Activated naive CD4-positive, alpha-beta T cell treated with anti-CD3 and anti-CD28 coated beads for 36 hours (primary cell): Measurements from ENCODE around the gene CHAMP1. TPM values are rescaled to one million over a fixed set of nuclear protein-coding genes. Genes with fewer than 3 reads are reported as not detected.
A peak's percentile ranks its signal among the peaks of the same experiment; 100 is the strongest.

ENCODE experiments used
- CTCF ChIA-PET: fragments of 350-600 bp; sonication (Branson Sonifier 250); formaldehyde crosslinking; loops from one replicate; lab custom pipeline; 2021; ENCODE audit warnings: antibody characterized with exemption; lab: Charles Lee
- DNase-seq: peaks from one replicate; pipeline ENCODE4 v3.0.0-alpha.2; 2020
- H3K27ac Mint-ChIP-seq: one replicate; pipeline ENCODE4 v1.8.0; 2021; ENCODE audit warnings: mild to moderate bottlenecking, mixed read lengths
- H3K27me3 Mint-ChIP-seq: one replicate; pipeline ENCODE4 v1.8.0; 2021; ENCODE audit warnings: low read depth, mixed read lengths
- H3K36me3 Mint-ChIP-seq: one replicate; pipeline ENCODE4 v1.8.0; 2021; ENCODE audit warnings: low read depth, mixed read lengths
- H3K4me1 Mint-ChIP-seq: one replicate; pipeline ENCODE4 v1.8.0; 2021; ENCODE audit warnings: low read depth, mixed read lengths
- H3K4me3 Mint-ChIP-seq: one replicate; pipeline ENCODE4 v1.8.0; 2021; ENCODE audit warnings: mild to moderate bottlenecking, moderate library complexity, mixed read lengths
- H3K9me3 Mint-ChIP-seq: one replicate; pipeline ENCODE4 v1.8.0; 2021; ENCODE audit warnings: mixed read lengths
- intact Hi-C: fragments of 100-400 bp; cut with micrococcal nuclease; formaldehyde crosslinking; loops from one replicate; pipeline ENCODE4 v1.15.1; 2023
- total RNA-seq, 2 experiments: library from RNA; stranded (reverse); gene quantifications; one replicate each; pipeline ENCODE4 v1.2.3, GENCODE V29; 2021

CHAMP1 gene
- total RNA-seq, 2 experiments from 2014 or later: 50.6 to 52.6 TPM

GRCh38 chr13:114281351-114282040 is 32.8 kb upstream of the CHAMP1 start, which contains the start of gene UPF3A:
UPF3A (plus strand) TSS chr13:114281601; CDS start chr13:114281640, 39 bp downstream.
- Mint-ChIP-seq H3K27ac (peak within 1 kb of the TSS; percentile 98), H3K27me3 (no peaks in the 10 kb centered on the region), H3K9me3 (no peaks in the 10 kb centered on the region), H3K36me3 (peaks cover 23% of the 10 kb centered on the region), H3K4me3 (peak within 1 kb of the TSS; percentile 91), H3K4me1 (peaks cover 46% of the 10 kb centered on the region)
- intact Hi-C loops: loop anchor here (1.0 kb wide), 1 partner anchor 32 kb away; no protein-coding TSS in a partner anchor
- peak; percentile 94 for DNase-seq
- CTCF ChIA-PET: interaction anchor here (0.6 to 1.0 kb wide), 3 partner anchors 56 to 504 kb away, joined by 3 to 5 read pairs (median 4); no protein-coding TSS in a partner anchor

GRCh38 chr13:114282041-114282670 is 32.1 kb upstream of the CHAMP1 start:
- Mint-ChIP-seq H3K4me3 (peak overlapping the region; percentile 91), H3K9me3 (no peaks in the 10 kb centered on the region), H3K27ac (peak overlapping the region; percentile 89), H3K4me1 (peaks cover 46% of the 10 kb centered on the region), H3K36me3 (peaks cover 29% of the 10 kb centered on the region), H3K27me3 (no peaks in the 10 kb centered on the region)
- intact Hi-C loops: no loop called here
- CTCF ChIA-PET: interaction anchor here (1.0 kb wide), 2 partner anchors 55 to 59 kb away, joined by 3 to 5 read pairs; no protein-coding TSS in a partner anchor
- DNase-seq: peak; percentile 47

- no peaks in the 10 kb centered on the region for H3K27me3 Mint-ChIP-seq
- H3K4me1 Mint-ChIP-seq: peaks cover 43% of the 10 kb centered on the region
- H3K4me3 Mint-ChIP-seq: peak overlapping the region; percentile 13
- intact Hi-C loops: no loop called here
- no peaks in the 10 kb centered on the region for H3K9me3 Mint-ChIP-seq
- DNase-seq: no peak
- peaks cover 33% of the 10 kb centered on the region for H3K36me3 Mint-ChIP-seq
- H3K27ac Mint-ChIP-seq: no peak overlapping the region
- CTCF ChIA-PET: no interaction called here
These were observed 30.7 kb upstream of the CHAMP1 start for GRCh38 chr13:114283576-114283975.

- no peaks in the 10 kb centered on the region for H3K27me3 Mint-ChIP-seq
- no peak overlapping the region for H3K27ac Mint-ChIP-seq
- CTCF ChIA-PET: no interaction called here
- no peak for DNase-seq
- H3K4me1 Mint-ChIP-seq: peaks cover 34% of the 10 kb centered on the region
- peaks cover 37% of the 10 kb centered on the region for H3K36me3 Mint-ChIP-seq
- no peak overlapping the region for H3K4me3 Mint-ChIP-seq
- H3K9me3 Mint-ChIP-seq: no peaks in the 10 kb centered on the region
- intact Hi-C loops: no loop called here
These were observed 29.6 kb upstream of the CHAMP1 start for GRCh38 chr13:114284680-114285079.

DNA sequence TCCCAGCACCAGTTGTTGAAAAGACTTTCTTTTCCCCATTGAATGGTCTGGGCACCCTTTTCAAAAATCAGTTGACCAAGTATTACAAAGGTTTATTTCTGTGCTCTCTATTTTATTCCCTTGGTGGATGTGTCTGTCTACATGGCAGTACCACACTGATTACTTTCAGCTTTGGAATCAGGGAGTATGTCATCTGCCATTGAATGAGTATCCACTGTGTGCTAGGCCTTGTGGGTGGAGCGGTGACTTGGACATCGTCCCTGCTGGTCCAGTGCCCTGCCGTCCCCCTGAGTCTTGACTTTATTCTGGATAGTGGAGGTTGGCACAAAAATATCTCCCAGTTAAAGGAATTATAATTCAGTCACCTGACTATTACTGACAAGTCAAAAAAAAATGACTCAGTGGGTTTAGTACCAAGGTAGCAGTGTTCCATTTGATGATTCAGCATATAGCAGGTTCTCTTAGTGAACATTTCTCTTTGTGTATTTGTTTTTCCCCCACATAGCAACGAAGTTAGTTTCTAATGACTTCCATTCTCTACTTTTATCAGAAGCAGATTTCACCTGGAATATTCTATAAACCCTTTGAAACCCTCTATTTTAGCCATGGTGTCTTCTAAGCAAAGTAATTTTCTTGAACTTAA is 29.0 kb upstream of the CHAMP1 start:
- no peak for DNase-seq
- Mint-ChIP-seq H3K27ac (no peak overlapping the region), H3K36me3 (peaks cover 40% of the 10 kb centered on the region), H3K9me3 (no peaks in the 10 kb centered on the region), H3K4me3 (no peak overlapping the region), H3K27me3 (no peaks in the 10 kb centered on the region), H3K4me1 (peaks cover 29% of the 10 kb centered on the region)
- intact Hi-C loops: no loop called here
- CTCF ChIA-PET: no interaction called here

GRCh38 chr13:114286808-114287207 is 27.5 kb upstream of the CHAMP1 start:
- DNase-seq: no peak
- Mint-ChIP-seq H3K4me3 (no peak overlapping the region), H3K36me3 (peaks cover 46% of the 10 kb centered on the region), H3K27ac (no peak overlapping the region), H3K27me3 (no peaks in the 10 kb centered on the region), H3K4me1 (peaks cover 24% of the 10 kb centered on the region), H3K9me3 (no peaks in the 10 kb centered on the region)
- intact Hi-C loops: no loop called here
- CTCF ChIA-PET: no interaction called here

GRCh38 chr13:114288157-114288591 is 26.1 kb upstream of the CHAMP1 start:
- intact Hi-C loops: no loop called here
- Mint-ChIP-seq H3K4me3 (no peak overlapping the region), H3K4me1 (peaks cover 18% of the 10 kb centered on the region), H3K36me3 (peaks cover 47% of the 10 kb centered on the region), H3K9me3 (no peaks in the 10 kb centered on the region), H3K27ac (peak overlapping the region; percentile 30), H3K27me3 (no peaks in the 10 kb centered on the region)
- no peak for DNase-seq
- CTCF ChIA-PET: no interaction called here

GRCh38 chr13:114296448-114296847 is 17.9 kb upstream of the CHAMP1 start:
- H3K4me3 Mint-ChIP-seq: no peak overlapping the region
- H3K4me1 Mint-ChIP-seq: peaks cover 4% of the 10 kb centered on the region
- CTCF ChIA-PET: interaction anchor here (0.6 kb wide), 1 partner anchor 48 kb away, joined by 3 read pairs; no protein-coding TSS in a partner anchor
- no peaks in the 10 kb centered on the region for H3K9me3 Mint-ChIP-seq
- no peak for DNase-seq
- H3K27ac Mint-ChIP-seq: no peak overlapping the region
- peaks cover 21% of the 10 kb centered on the region for H3K36me3 Mint-ChIP-seq
- intact Hi-C loops: no loop called here
- no peaks in the 10 kb centered on the region for H3K27me3 Mint-ChIP-seq

DNA sequence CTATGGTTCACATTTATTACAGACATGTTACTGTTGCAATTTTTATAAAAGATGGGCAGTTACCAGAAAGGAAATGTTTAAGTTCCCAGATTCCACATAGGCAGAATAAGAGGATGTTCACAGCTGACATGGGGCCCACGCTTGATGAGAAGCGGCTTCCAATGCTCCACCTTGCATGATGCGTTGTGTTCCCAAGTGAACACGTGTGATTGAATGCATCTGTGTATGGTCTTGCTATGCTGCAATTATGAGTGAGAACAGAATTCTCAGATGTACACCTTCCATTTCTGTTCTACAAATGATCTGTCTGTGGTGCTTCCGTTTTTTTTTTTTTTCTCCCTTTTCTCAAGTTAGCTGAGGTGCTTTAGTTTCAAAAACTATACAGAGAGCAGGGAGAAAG is 17.4 kb upstream of the CHAMP1 start:
- no peak for DNase-seq
- Mint-ChIP-seq H3K4me1 (peaks cover 4% of the 10 kb centered on the region), H3K27me3 (no peaks in the 10 kb centered on the region), H3K27ac (no peak overlapping the region), H3K36me3 (peaks cover 22% of the 10 kb centered on the region), H3K9me3 (no peaks in the 10 kb centered on the region), H3K4me3 (no peak overlapping the region)
- CTCF ChIA-PET: no interaction called here
- intact Hi-C loops: no loop called here

DNA sequence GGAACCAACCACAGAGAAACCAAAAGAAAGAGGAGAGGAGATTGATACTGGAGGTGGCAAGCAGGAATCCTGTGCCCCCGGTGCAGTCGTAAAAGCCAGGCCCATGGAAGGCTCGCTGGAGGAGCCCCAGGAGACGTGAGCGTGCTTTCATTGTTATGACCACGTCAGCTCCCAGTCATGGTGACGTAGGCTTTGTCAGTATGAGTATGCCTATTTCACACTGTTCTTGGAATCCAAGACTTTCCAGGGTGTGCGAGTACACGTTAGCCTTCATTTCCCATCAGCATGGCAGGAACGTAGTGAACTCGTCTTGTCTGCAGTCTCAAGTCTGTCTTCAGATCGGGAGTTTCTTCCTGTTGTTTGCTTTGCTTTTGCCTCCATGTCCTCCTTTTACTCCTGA is 15.4 kb upstream of the CHAMP1 start:
- Mint-ChIP-seq H3K27me3 (no peaks in the 10 kb centered on the region), H3K36me3 (peaks cover 20% of the 10 kb centered on the region), H3K9me3 (no peaks in the 10 kb centered on the region), H3K27ac (no peak overlapping the region), H3K4me1 (peaks cover 2% of the 10 kb centered on the region), H3K4me3 (no peak overlapping the region)
- no peak for DNase-seq
- CTCF ChIA-PET: no interaction called here
- intact Hi-C loops: no loop called here

DNA sequence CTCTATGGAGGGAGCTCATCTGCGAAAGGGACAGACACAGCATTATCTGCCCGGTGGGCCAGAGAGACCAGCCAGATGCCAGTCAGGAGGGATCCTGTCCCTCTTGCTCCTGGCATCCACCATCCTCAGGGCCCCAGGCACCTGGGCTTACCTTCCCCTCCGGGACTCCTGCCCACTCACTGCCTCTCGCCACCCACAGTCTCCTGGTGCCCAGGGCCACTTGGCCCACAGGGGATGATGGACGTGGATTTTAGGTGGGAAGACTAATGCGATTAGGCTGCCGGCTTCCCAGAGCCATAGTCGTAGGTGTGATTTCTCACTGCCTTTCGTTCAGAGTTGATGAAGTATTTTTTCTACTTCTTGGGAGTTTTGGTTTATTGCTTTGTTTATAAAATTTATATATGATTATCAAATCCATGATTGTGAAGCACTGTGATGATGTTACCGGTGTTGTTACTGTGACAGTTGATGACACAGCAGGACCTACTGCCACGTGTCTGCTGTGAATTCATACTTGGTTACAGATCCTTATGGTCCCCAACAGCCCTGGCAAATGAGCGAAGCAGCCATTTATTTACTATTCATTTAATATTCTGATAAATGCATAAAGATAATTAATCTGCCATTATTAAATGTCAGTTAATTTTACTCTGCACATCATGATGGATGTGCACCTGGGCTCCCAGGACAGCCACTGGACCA is 14.5 kb upstream of the CHAMP1 start:
- Mint-ChIP-seq H3K9me3 (no peaks in the 10 kb centered on the region), H3K4me3 (no peak overlapping the region), H3K36me3 (peaks cover 22% of the 10 kb centered on the region), H3K27me3 (no peaks in the 10 kb centered on the region), H3K4me1 (peaks cover 2% of the 10 kb centered on the region), H3K27ac (no peak overlapping the region)
- no peak for DNase-seq
- intact Hi-C loops: no loop called here
- CTCF ChIA-PET: no interaction called here
